ENCODE results near the gene ARGLU1.

The ARGLU1 gene

GRCh38 chr13:106530171-106530851, 37.6 kb downstream of the ARGLU1 start:
- peaks cover 68% of the 10 kb centered on the region for H3K4me1 ChIP-seq (ENCODE audit: control insufficient read depth, insufficient read depth, low read length)
- peaks cover 13% of the 10 kb centered on the region for H3K27me3 ChIP-seq (ENCODE audit: control insufficient read depth, insufficient read depth, low read length)
- peak overlapping the region; percentile 85; the same call in 1 of the 2 replicates for H3K4me3 ChIP-seq (ENCODE audit: low read depth, low read length)
- H3K36me3 ChIP-seq (ENCODE audit: control insufficient read depth, insufficient read depth, low read length) = no peaks in the 10 kb centered on the region
- no peak overlapping the region for H3K9ac ChIP-seq (ENCODE audit: low read length)
- H3K9me3 ChIP-seq (ENCODE audit: control insufficient read depth, insufficient read depth, low read depth, low read length) = no peaks in the 10 kb centered on the region
- peak overlapping the region; percentile 30; the same call in 1 of the 2 replicates for H3K27ac ChIP-seq (ENCODE audit: low read depth, low read length)

- Histone ChIP-seq H3K36me3 (ENCODE audit: control insufficient read depth, insufficient read depth, low read length) (no peaks in the 10 kb centered on the region), H3K4me3 (ENCODE audit: low read depth, low read length) (peak overlapping the region; percentile 3; the same call in 1 of the 2 replicates), H3K9me3 (ENCODE audit: control insufficient read depth, insufficient read depth, low read depth, low read length) (no peaks in the 10 kb centered on the region), H3K4me1 (ENCODE audit: control insufficient read depth, insufficient read depth, low read length) (peaks cover 73% of the 10 kb centered on the region), H3K9ac (ENCODE audit: low read length) (peak overlapping the region; percentile 23), H3K27ac (ENCODE audit: low read depth, low read length) (peak overlapping the region; percentile 30; the same call in 1 of the 2 replicates), H3K27me3 (ENCODE audit: control insufficient read depth, insufficient read depth, low read length) (peaks cover 13% of the 10 kb centered on the region)
These were observed 38.3 kb downstream of the ARGLU1 start for GRCh38 chr13:106529415-106530170.

- H3K4me1 ChIP-seq (ENCODE audit: control insufficient read depth, insufficient read depth, low read length) = peaks cover 73% of the 10 kb centered on the region
- H3K4me3 ChIP-seq (ENCODE audit: low read depth, low read length) = peak overlapping the region; percentile 14; the same call in 1 of the 2 replicates
- H3K27me3 ChIP-seq (ENCODE audit: control insufficient read depth, insufficient read depth, low read length) = peaks cover 7% of the 10 kb centered on the region
- H3K9me3 ChIP-seq (ENCODE audit: control insufficient read depth, insufficient read depth, low read depth, low read length) = no peaks in the 10 kb centered on the region
- peak overlapping the region; percentile 23 for H3K9ac ChIP-seq (ENCODE audit: low read length)
- H3K27ac ChIP-seq (ENCODE audit: low read depth, low read length) = peak overlapping the region; percentile 30; the same call in 1 of the 2 replicates
- H3K36me3 ChIP-seq (ENCODE audit: control insufficient read depth, insufficient read depth, low read length) = no peaks in the 10 kb centered on the region
These were observed 39.1 kb downstream of the ARGLU1 start for GRCh38 chr13:106528718-106529414.

DNA sequence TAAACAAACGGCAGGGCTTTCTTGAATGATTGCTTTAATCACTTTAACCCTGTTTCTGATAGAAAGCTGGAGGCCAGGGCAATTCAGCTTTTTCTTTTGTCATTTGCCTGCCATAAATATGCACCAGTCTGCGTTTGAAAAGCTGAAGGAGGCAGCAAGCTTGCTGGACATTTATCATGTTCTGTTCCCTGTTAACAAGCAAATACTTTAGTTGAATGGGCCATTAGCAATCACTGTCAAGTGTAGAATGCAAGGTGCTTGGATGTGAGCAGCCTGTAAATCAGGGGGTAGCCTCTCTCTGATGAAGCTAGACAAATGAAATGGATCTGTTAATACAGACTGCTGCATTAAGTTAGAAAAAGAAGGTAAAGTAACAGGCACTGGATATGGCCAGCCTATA, 40.1 kb downstream of the ARGLU1 start:
- H3K27me3 ChIP-seq (ENCODE audit: control insufficient read depth, insufficient read depth, low read length) = no peaks in the 10 kb centered on the region
- peaks cover 80% of the 10 kb centered on the region for H3K4me1 ChIP-seq (ENCODE audit: control insufficient read depth, insufficient read depth, low read length)
- peak overlapping the region; percentile 1; the same call in 1 of the 2 replicates for H3K4me3 ChIP-seq (ENCODE audit: low read depth, low read length)
- no peaks in the 10 kb centered on the region for H3K36me3 ChIP-seq (ENCODE audit: control insufficient read depth, insufficient read depth, low read length)
- no peaks in the 10 kb centered on the region for H3K9me3 ChIP-seq (ENCODE audit: control insufficient read depth, insufficient read depth, low read depth, low read length)
- H3K27ac ChIP-seq (ENCODE audit: low read depth, low read length) = no peak overlapping the region
- no peak overlapping the region for H3K9ac ChIP-seq (ENCODE audit: low read length)

GRCh38 chr13:106527445-106527801, 40.5 kb downstream of the ARGLU1 start:
- Histone ChIP-seq H3K36me3 (ENCODE audit: control insufficient read depth, insufficient read depth, low read length) (no peaks in the 10 kb centered on the region), H3K9me3 (ENCODE audit: control insufficient read depth, insufficient read depth, low read depth, low read length) (no peaks in the 10 kb centered on the region), H3K27me3 (ENCODE audit: control insufficient read depth, insufficient read depth, low read length) (no peaks in the 10 kb centered on the region), H3K9ac (ENCODE audit: low read length) (no peak overlapping the region), H3K4me1 (ENCODE audit: control insufficient read depth, insufficient read depth, low read length) (peaks cover 84% of the 10 kb centered on the region), H3K27ac (ENCODE audit: low read depth, low read length) (no peak overlapping the region; the same call in 1 of the 2 replicates), H3K4me3 (ENCODE audit: low read depth, low read length) (peak overlapping the region; percentile 1; the same call in 1 of the 2 replicates)

- Histone ChIP-seq H3K4me1 (ENCODE audit: control insufficient read depth, insufficient read depth, low read length) (peaks cover 85% of the 10 kb centered on the region), H3K9me3 (ENCODE audit: control insufficient read depth, insufficient read depth, low read depth, low read length) (no peaks in the 10 kb centered on the region), H3K36me3 (ENCODE audit: control insufficient read depth, insufficient read depth, low read length) (no peaks in the 10 kb centered on the region), H3K27ac (ENCODE audit: low read depth, low read length) (peak overlapping the region; percentile 22; the same call in 1 of the 2 replicates), H3K4me3 (ENCODE audit: low read depth, low read length) (peak overlapping the region; percentile 29; the same call in 1 of the 2 replicates), H3K27me3 (ENCODE audit: control insufficient read depth, insufficient read depth, low read length) (no peaks in the 10 kb centered on the region), H3K9ac (ENCODE audit: low read length) (peak overlapping the region; percentile 8)
These were observed 41.0 kb downstream of the ARGLU1 start for GRCh38 chr13:106526738-106527444.

DNA sequence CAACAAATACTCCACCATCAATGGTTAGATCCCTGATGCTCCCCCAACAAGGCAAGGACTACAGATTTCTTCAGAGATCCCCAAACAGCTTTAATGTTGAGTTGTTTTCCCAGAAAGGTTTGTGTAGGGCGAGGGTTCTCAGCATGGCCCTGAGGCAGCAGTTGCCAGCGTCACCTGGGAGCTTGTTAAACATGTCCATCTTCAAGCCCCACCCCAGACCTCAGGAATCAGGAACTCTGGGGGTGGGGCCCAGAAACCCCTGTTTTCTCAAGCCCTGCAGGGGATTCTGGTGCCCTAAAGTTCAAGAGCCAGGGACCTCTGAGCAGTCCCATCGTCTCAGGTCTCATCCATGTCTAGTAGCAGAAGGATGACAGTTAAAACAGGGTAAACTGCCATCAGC, 42.1 kb downstream of the ARGLU1 start:
- no peaks in the 10 kb centered on the region for H3K9me3 ChIP-seq (ENCODE audit: control insufficient read depth, insufficient read depth, low read depth, low read length)
- H3K27me3 ChIP-seq (ENCODE audit: control insufficient read depth, insufficient read depth, low read length) = no peaks in the 10 kb centered on the region
- H3K4me3 ChIP-seq (ENCODE audit: low read depth, low read length) = peak overlapping the region; percentile 23; the same call in 1 of the 2 replicates
- no peak overlapping the region for H3K27ac ChIP-seq (ENCODE audit: low read depth, low read length)
- H3K36me3 ChIP-seq (ENCODE audit: control insufficient read depth, insufficient read depth, low read length) = no peaks in the 10 kb centered on the region
- H3K4me1 ChIP-seq (ENCODE audit: control insufficient read depth, insufficient read depth, low read length) = peaks cover 85% of the 10 kb centered on the region
- H3K9ac ChIP-seq (ENCODE audit: low read length) = no peak overlapping the region

DNA sequence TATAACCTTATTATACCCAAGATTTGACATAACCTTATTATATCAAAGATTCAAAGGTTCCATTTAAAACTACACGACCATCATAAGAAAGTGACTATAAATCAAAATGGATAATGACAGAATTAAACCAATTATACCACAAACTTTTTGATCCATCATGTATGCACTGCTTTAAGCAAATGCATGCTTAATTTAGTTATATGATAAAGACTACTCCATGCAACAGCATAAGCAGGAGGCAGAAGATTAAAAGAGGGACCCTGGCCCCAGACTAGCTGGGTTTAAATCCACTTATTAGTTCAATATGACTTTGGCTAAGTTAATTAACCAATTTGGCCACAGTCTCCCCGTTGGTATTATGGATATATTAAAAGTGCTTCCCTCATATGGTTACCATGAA, 43.8 kb downstream of the ARGLU1 start:
- H3K36me3 ChIP-seq (ENCODE audit: control insufficient read depth, insufficient read depth, low read length) = no peaks in the 10 kb centered on the region
- H3K27me3 ChIP-seq (ENCODE audit: control insufficient read depth, insufficient read depth, low read length) = no peaks in the 10 kb centered on the region
- no peak overlapping the region for H3K9ac ChIP-seq (ENCODE audit: low read length)
- H3K27ac ChIP-seq (ENCODE audit: low read depth, low read length) = no peak overlapping the region
- no peak overlapping the region for H3K4me3 ChIP-seq (ENCODE audit: low read depth, low read length)
- H3K4me1 ChIP-seq (ENCODE audit: control insufficient read depth, insufficient read depth, low read length) = peaks cover 76% of the 10 kb centered on the region
- H3K9me3 ChIP-seq (ENCODE audit: control insufficient read depth, insufficient read depth, low read depth, low read length) = no peaks in the 10 kb centered on the region

GRCh38 chr13:106523576-106523975, 44.4 kb downstream of the ARGLU1 start:
- no peak overlapping the region for H3K4me3 ChIP-seq (ENCODE audit: low read depth, low read length)
- H3K9ac ChIP-seq (ENCODE audit: low read length) = no peak overlapping the region
- H3K9me3 ChIP-seq (ENCODE audit: control insufficient read depth, insufficient read depth, low read depth, low read length) = no peaks in the 10 kb centered on the region
- peaks cover 70% of the 10 kb centered on the region for H3K4me1 ChIP-seq (ENCODE audit: control insufficient read depth, insufficient read depth, low read length)
- no peaks in the 10 kb centered on the region for H3K36me3 ChIP-seq (ENCODE audit: control insufficient read depth, insufficient read depth, low read length)
- H3K27me3 ChIP-seq (ENCODE audit: control insufficient read depth, insufficient read depth, low read length) = no peaks in the 10 kb centered on the region
- no peak overlapping the region for H3K27ac ChIP-seq (ENCODE audit: low read depth, low read length)

DNA sequence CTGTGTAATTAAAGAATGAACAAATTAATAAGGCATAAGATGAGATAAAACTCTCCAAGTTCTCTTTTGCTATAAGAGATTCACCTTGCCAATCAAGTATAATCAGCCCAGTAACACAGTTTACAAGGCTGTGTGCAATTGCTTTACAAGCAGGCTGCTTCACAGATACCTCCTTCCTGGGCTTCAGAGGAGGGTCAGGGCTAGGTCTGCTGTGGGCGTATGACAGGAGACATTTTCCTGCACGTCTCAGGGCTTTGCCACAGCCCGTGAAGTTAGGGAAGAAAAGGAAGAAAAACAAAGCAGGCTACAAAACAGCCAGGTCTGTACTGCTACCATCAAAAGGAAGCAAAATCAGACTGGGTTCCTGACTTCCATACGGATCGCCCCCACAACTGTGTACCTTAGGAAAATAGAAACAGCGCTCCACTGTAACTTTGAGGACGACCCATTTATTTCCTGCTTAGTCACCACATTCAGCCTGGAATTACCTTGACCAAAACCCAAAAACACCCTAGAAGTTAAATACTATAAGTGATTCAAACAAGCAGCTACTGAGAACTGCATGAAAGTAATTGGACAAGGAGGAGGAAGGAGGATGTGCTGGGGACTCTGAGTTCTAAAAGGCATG, 44.9 kb downstream of the ARGLU1 start:
- Histone ChIP-seq H3K4me3 (ENCODE audit: low read depth, low read length) (no peak overlapping the region), H3K9ac (ENCODE audit: low read length) (no peak overlapping the region), H3K27ac (ENCODE audit: low read depth, low read length) (no peak overlapping the region)

More for the DNA sequence above, 44.9 kb downstream of the ARGLU1 start:
- H3K27me3 ChIP-seq (ENCODE audit: control insufficient read depth, insufficient read depth, low read length) = no peaks in the 10 kb centered on the region
- no peaks in the 10 kb centered on the region for H3K36me3 ChIP-seq (ENCODE audit: control insufficient read depth, insufficient read depth, low read length)
- no peaks in the 10 kb centered on the region for H3K9me3 ChIP-seq (ENCODE audit: control insufficient read depth, insufficient read depth, low read depth, low read length)
- peaks cover 65% of the 10 kb centered on the region for H3K4me1 ChIP-seq (ENCODE audit: control insufficient read depth, insufficient read depth, low read length)
